GM10248 (cell line): ENCODE results near the gene LAMA2.

Experiments
- CTCF ChIA-PET: fragments of 300-600 bp; sonication (Branson Sonifier 250); formaldehyde crosslinking; extraction: SDS; loops from one replicate; lab custom pipeline; 2021; ENCODE audit warnings: antibody characterized with exemption; lab: Yijun Ruan, JAX
- POLR2A ChIA-PET: fragments of 350-650 bp; sonication (Branson Sonifier 250); formaldehyde crosslinking; extraction: SDS; loops from one replicate; lab custom pipeline; 2020; ENCODE audit warnings: antibody characterized with exemption; lab: Yijun Ruan, JAX
- DNase-seq: peaks from one replicate; pipeline ENCODE4 v3.0.0; 2012; ENCODE audit errors: extremely low spot score
- TF ChIP-seq, protein P1 (sequence below): IDR thresholded peaks from 2 replicates; pipeline ENCODE4 v1.5.1; 2012; ENCODE audit warnings: mild to moderate bottlenecking, low read depth; ENCODE audit errors: extremely low read depth, missing control alignments, control extremely low read depth

Gene LAMA2

DNA sequence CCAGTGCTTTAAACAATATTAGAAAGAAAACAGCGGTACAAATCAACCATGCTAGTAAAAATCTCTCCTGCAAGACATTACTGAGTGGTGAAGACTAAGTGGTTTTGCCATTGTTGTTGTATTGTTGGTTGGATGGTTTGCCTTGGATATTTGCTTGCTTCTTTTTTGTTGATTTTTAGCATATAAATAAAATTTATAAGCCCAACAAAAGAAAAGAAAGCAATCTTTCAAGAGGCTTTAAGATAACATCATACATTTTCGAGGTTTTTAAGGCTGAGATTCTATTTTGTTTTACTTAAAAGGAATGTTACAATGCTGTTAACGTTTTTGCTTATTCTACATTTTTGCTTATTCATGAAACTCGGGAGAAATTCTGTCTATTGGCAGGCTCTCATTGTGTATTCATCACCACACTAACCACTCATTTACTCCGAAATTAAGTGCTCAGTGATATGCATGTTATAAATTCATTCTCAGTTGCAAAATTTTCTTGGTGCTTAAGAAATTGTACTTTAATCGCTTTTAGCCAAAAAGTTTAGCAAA, 139.1 kb downstream of the LAMA2 start:
- POLR2A ChIA-PET = no interaction called here
- DNase-seq = no peak
- TF ChIP-seq, protein P1, sequence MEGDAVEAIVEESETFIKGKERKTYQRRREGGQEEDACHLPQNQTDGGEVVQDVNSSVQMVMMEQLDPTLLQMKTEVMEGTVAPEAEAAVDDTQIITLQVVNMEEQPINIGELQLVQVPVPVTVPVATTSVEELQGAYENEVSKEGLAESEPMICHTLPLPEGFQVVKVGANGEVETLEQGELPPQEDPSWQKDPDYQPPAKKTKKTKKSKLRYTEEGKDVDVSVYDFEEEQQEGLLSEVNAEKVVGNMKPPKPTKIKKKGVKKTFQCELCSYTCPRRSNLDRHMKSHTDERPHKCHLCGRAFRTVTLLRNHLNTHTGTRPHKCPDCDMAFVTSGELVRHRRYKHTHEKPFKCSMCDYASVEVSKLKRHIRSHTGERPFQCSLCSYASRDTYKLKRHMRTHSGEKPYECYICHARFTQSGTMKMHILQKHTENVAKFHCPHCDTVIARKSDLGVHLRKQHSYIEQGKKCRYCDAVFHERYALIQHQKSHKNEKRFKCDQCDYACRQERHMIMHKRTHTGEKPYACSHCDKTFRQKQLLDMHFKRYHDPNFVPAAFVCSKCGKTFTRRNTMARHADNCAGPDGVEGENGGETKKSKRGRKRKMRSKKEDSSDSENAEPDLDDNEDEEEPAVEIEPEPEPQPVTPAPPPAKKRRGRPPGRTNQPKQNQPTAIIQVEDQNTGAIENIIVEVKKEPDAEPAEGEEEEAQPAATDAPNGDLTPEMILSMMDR = no peak
- CTCF ChIA-PET = no interaction called here

DNA sequence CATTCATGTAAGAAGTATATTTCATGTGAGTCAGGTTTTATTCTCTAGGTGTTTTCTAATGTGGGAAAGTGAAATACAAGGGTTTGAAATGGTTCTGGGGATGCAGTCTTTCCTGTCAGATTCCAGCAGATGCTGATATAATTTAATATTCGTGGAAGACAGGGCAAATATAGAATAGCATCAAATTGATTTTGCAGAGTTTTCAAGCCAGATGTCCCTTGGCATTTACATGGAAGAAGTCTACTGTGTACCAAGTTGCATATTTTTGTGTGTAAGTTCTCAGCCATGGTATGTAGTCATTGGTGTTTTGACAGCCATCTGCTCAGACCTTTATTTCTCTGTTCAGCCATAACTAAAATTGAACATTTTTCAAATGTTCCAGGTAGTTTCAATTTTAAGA, 143.7 kb downstream of the LAMA2 start:
- ChIA-PET CTCF (no interaction called here), POLR2A (no interaction called here)
- no peak for DNase-seq
- TF ChIP-seq, protein P1 = no peak

DNA sequence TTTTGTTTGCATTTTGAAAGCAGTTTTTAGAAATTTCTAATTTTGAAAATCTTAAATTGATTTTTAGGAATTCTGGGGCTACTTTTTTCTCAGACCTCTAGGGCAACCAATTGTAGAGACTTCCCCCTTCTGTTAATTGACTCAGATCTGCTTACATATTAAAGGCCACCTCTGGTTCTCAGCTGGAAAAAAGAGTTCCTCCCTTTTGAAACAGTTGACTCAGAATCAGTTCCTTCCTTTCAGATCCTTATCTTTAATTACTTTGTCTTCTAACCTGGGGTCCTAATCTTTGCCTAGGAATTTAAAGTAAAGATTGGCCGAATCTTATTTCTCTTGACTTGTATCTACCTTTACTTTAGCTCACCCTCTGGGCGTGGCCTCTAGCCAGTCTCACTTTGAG, 146.8 kb downstream of the LAMA2 start:
- DNase-seq = no peak
- TF ChIP-seq, protein P1 = no peak
- POLR2A ChIA-PET = no interaction called here
- CTCF ChIA-PET = no interaction called here

DNA sequence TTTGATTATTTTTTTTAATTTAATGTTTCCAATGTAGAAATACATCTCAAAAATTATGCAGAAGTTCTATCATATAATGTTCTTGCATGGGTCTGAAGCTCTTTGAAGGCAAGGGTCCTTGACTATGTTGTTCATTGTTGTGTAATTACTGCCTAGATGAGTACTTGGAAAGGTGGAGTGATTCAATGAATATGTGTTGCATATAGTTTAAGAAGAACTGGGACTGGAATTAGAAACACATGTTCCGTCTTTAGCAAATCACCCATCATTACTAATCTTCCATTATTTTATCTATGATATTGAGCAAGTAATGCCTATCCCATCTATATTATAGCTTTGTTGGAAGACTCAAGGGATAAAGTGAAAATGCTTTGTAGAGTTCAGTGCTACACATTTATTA, 147.3 kb downstream of the LAMA2 start:
- ChIA-PET CTCF (no interaction called here), POLR2A (no interaction called here)
- TF ChIP-seq, protein P1 = no peak

DNA sequence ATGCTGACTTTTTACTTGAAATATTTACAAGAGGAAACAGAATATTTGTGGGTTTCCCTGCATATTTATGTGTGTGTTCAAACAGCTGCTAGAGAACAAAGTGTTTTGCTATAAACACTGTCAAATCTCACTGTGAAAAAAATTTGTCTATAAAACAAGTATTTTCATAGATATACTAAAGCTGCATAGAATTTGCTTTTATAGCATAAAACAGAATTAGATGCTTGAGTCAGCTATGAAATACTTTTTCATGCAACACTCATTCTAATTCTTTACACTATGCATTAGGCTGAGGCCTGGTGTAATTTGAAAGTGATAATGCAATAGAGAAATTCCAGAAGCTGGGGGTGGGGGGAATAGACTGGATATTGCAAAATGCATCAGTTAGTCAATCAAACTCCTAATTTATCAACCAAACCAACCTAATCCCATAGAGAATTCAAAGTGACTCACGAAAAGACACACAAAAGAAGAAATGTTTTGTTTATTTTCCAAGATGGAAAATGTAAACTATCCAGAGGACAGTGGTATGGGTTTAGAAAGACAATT, 148.2 kb downstream of the LAMA2 start:
- DNase-seq = no peak
- POLR2A ChIA-PET = no interaction called here
- TF ChIP-seq, protein P1 = no peak
- CTCF ChIA-PET = no interaction called here

More for the DNA sequence above, 147.3 kb downstream of the LAMA2 start:
- no peak for DNase-seq

DNA sequence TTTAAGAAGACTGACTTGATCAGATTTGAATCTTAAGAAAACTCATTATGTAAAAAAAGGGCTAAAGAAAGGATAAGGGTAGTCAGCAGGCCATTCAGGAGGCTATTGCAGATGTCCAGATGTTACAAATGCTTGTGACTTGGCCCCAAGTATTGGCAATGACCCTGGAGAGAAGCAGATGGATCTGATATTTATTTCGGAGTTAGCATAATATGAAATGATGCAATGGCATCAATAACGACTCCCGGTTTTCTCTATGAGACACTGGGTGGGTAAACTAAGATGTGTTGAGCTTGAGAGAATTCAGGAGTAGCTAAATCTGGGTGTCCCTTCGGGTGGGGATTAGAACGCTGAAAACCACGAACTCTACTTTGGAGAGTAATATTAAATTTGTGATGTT, 149.7 kb downstream of the LAMA2 start:
- no peak for DNase-seq
- TF ChIP-seq, protein P1 = no peak
- POLR2A ChIA-PET = no interaction called here
- CTCF ChIA-PET = interaction anchor here (0.8 kb wide), 1 partner anchor 19 kb away, joined by 3 read pairs; no protein-coding TSS in a partner anchor

DNA sequence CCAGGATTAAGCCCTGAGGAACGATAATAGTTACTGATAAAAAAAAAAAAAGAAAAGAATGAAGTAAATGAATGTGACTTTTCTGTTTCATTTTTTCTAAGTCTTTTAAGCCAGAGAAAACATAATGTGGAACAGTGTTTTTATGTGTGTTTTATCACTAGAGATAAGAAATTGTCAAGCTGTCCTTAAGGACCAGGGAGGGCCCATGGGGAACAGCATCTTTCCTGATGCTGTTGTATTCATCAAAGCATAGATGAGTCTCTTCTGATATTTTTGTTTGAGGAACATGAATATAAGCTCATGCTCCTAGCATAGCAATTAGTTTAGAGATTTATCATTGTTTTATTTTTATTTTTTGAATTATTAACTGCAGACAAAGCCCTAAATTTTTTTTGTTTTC, 150.2 kb downstream of the LAMA2 start:
- no peak for DNase-seq
- TF ChIP-seq, protein P1 = no peak
- POLR2A ChIA-PET = no interaction called here
- CTCF ChIA-PET = no interaction called here
